Activated naive CD8-positive, alpha-beta T cell treated with anti-CD3 and anti-CD28 coated beads, Interleukin-2, amount 10 ng/mL, durations not matched to agents 7 days and 5 days (primary cell): ENCODE results near the gene SPINK5. TPM values are rescaled to one million over a fixed set of nuclear protein-coding genes. Genes with fewer than 3 reads are reported as not detected.
"Not testable (repeated sequence)": the region's sequence is repeated elsewhere in the genome, so short reads cannot be mapped to it uniquely, and the experiment has no call there.

Experiments
- ATAC-seq: fragments of 150-1000 bp; cut with Tn5 transposase; one replicate; pipeline ENCODE4 v1.10.0; 2021; ENCODE audit warnings: low read depth, moderate library complexity
- POLR2A ChIA-PET: fragments of 350-600 bp; sonication (Branson Sonifier 250); formaldehyde crosslinking; loops from one replicate; lab custom pipeline; 2021; ENCODE audit warnings: antibody characterized with exemption; lab: Charles Lee
- DNase-seq: peaks from one replicate; pipeline ENCODE4 v3.0.0; 2021
- H3K27ac Mint-ChIP-seq: one replicate; pipeline ENCODE4 v1.8.0; 2022; ENCODE audit warnings: mild to moderate bottlenecking, mixed read lengths
- H3K27me3 Mint-ChIP-seq: one replicate; pipeline ENCODE4 v1.8.0; 2022; ENCODE audit warnings: mild to moderate bottlenecking, moderate library complexity, mixed read lengths
- H3K36me3 Mint-ChIP-seq: one replicate; pipeline ENCODE4 v1.8.0; 2021; ENCODE audit warnings: mild to moderate bottlenecking, mixed read lengths
- H3K4me1 Mint-ChIP-seq: one replicate; pipeline ENCODE4 v1.8.0; 2021; ENCODE audit warnings: mixed read lengths
- H3K4me3 Mint-ChIP-seq: one replicate; pipeline ENCODE4 v1.8.0; 2022; ENCODE audit warnings: mild to moderate bottlenecking, moderate library complexity, mixed read lengths
- H3K9me3 Mint-ChIP-seq: one replicate; pipeline ENCODE4 v1.8.0; 2021; ENCODE audit warnings: mixed read lengths
- total RNA-seq, 2 experiments: library from RNA; stranded (reverse); gene quantifications; one replicate each; pipeline ENCODE4 v1.2.3, GENCODE V29; 2021

SPINK5 gene, protein sequence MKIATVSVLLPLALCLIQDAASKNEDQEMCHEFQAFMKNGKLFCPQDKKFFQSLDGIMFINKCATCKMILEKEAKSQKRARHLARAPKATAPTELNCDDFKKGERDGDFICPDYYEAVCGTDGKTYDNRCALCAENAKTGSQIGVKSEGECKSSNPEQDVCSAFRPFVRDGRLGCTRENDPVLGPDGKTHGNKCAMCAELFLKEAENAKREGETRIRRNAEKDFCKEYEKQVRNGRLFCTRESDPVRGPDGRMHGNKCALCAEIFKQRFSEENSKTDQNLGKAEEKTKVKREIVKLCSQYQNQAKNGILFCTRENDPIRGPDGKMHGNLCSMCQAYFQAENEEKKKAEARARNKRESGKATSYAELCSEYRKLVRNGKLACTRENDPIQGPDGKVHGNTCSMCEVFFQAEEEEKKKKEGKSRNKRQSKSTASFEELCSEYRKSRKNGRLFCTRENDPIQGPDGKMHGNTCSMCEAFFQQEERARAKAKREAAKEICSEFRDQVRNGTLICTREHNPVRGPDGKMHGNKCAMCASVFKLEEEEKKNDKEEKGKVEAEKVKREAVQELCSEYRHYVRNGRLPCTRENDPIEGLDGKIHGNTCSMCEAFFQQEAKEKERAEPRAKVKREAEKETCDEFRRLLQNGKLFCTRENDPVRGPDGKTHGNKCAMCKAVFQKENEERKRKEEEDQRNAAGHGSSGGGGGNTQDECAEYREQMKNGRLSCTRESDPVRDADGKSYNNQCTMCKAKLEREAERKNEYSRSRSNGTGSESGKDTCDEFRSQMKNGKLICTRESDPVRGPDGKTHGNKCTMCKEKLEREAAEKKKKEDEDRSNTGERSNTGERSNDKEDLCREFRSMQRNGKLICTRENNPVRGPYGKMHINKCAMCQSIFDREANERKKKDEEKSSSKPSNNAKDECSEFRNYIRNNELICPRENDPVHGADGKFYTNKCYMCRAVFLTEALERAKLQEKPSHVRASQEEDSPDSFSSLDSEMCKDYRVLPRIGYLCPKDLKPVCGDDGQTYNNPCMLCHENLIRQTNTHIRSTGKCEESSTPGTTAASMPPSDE
- total RNA-seq = not detected

DNA sequence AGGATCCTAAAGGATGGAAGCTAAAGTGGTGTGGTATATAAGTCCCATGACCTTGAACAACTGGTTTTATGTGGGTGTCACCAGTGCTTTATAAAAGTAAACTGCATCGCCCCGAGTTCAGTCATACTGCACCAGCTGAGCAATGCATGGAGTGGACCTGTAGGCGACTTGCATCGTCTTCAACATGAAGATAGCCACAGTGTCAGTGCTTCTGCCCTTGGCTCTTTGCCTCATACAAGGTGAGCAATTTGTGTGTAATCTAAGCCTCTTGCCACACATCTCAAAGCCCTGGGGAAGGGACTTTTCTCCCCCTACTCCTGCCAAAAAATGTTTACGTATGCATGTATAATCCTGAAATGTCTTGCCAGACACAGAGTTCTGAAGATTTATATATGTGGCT lies at the start of gene SPINK5:
Gene SPINK5 (plus strand): TSS at position 120 of the 400 bp plus-strand sequence. CDS start 65 bp downstream, at position 185.
- POLR2A ChIA-PET = no interaction called here
- DNase-seq = no peak
- Mint-ChIP-seq H3K27ac (no peak within 1 kb of the TSS), H3K9me3 (no peaks in the 10 kb centered on the region), H3K4me1 (no peaks in the 10 kb centered on the region), H3K36me3 (no peaks in the 10 kb centered on the region), H3K4me3 (no peak within 1 kb of the TSS), H3K27me3 (no peaks in the 10 kb centered on the region)
- ATAC-seq = no peak

GRCh38 chr5:148014276-148014675 lies 49.5 kb upstream of the SPINK5 start:
- Mint-ChIP-seq H3K27me3 (no peaks in the 10 kb centered on the region), H3K4me1 (no peaks in the 10 kb centered on the region)

DNA sequence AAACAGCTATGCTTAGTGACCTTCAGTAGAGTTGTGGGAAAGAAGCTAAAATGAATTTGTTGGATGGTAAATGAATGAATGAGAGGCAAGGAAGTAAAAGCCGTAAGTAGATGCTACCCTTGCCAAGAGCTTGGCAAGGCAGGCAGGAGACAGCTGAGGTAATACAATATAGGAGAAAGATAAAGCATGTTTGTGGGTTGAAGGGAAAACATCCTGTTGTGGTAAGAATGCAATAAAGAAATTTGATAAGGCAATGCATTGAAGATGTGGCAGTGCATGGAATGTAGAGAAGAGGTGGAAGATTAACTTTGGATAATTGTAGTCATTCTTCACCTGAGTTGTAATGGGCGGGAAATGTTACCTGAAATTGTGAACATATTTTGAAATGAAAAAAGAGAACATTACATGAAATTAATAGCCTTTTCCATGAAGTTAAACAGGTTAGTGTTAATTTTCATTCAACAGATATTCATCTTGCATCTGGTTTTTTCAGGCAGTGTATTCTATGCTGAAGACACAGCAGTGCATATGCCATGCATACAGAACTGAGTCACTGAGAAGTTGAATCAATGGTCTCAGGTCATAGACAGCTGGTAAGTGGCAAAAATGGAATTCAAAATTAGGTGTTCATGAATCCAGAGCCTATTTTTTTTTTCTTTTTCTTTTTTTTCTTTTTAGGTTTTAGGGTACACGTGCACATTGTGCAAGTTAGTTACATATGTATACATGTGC lies 43.4 kb upstream of the SPINK5 start:
- ATAC-seq (no peak), DNase-seq (no peak)
- peaks cover 3% of the 10 kb centered on the region for H3K9me3 Mint-ChIP-seq
- no peaks in the 10 kb centered on the region for H3K36me3 Mint-ChIP-seq
- POLR2A ChIA-PET = no interaction called here
- H3K27ac Mint-ChIP-seq = no peak overlapping the region
- no peaks in the 10 kb centered on the region for H3K27me3 Mint-ChIP-seq
- no peaks in the 10 kb centered on the region for H3K4me1 Mint-ChIP-seq
- no peak overlapping the region for H3K4me3 Mint-ChIP-seq

More at GRCh38 chr5:148014276-148014675, 49.5 kb upstream of the SPINK5 start:
- POLR2A ChIA-PET = no interaction called here
- no peak overlapping the region for H3K27ac Mint-ChIP-seq
- DNase-seq (no peak), ATAC-seq (no peak)
- H3K36me3 Mint-ChIP-seq = no peaks in the 10 kb centered on the region
- no peaks in the 10 kb centered on the region for H3K9me3 Mint-ChIP-seq
- no peak overlapping the region for H3K4me3 Mint-ChIP-seq

DNA sequence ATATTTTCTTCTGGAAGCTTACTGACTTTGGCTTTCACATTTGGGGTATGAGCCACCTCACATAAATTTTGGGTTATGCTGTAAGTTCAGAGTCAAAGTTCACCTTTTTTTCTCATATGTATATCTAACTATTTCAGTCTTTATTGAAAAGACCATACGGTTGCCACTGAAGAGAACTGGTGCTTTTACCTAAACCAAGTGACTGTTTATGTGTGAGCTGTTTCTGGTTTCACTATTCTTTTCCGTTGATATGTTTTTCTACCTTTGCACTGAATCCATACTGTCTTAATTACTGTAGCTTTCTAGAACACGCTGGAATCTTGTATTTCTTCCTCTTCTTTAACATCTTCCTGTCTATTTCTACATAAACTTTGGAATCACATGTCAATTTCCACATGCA lies 36.3 kb upstream of the SPINK5 start:
- H3K27me3 Mint-ChIP-seq = no peaks in the 10 kb centered on the region
- no peak overlapping the region for H3K4me3 Mint-ChIP-seq
- POLR2A ChIA-PET = no interaction called here
- H3K4me1 Mint-ChIP-seq = no peaks in the 10 kb centered on the region
- H3K9me3 Mint-ChIP-seq = no peaks in the 10 kb centered on the region
- no peak overlapping the region for H3K27ac Mint-ChIP-seq
- H3K36me3 Mint-ChIP-seq = no peaks in the 10 kb centered on the region
- DNase-seq = no peak
- ATAC-seq = no peak

- DNase-seq (no peak), ATAC-seq (no peak)
- Mint-ChIP-seq H3K27ac (no peak overlapping the region), H3K4me1 (no peaks in the 10 kb centered on the region), H3K4me3 (no peak overlapping the region), H3K36me3 (no peaks in the 10 kb centered on the region), H3K9me3 (no peaks in the 10 kb centered on the region), H3K27me3 (no peaks in the 10 kb centered on the region)
- POLR2A ChIA-PET = no interaction called here
Observed at GRCh38 chr5:148029131-148029530, 34.6 kb upstream of the SPINK5 start.

- Mint-ChIP-seq H3K36me3 (no peaks in the 10 kb centered on the region), H3K9me3 (no peaks in the 10 kb centered on the region), H3K4me1 (no peaks in the 10 kb centered on the region), H3K4me3 (no peak overlapping the region), H3K27ac (no peak overlapping the region), H3K27me3 (no peaks in the 10 kb centered on the region)
- ATAC-seq = no peak
- DNase-seq = no peak
- POLR2A ChIA-PET = no interaction called here
Observed at GRCh38 chr5:148033134-148033533, 30.6 kb upstream of the SPINK5 start.

GRCh38 chr5:148035676-148036075 lies 28.1 kb upstream of the SPINK5 start:
- no peaks in the 10 kb centered on the region for H3K9me3 Mint-ChIP-seq
- no peaks in the 10 kb centered on the region for H3K27me3 Mint-ChIP-seq
- no peak for DNase-seq
- no peaks in the 10 kb centered on the region for H3K4me1 Mint-ChIP-seq
- no peak for ATAC-seq
- H3K27ac Mint-ChIP-seq = no peak overlapping the region
- H3K36me3 Mint-ChIP-seq = no peaks in the 10 kb centered on the region
- POLR2A ChIA-PET = no interaction called here
- no peak overlapping the region for H3K4me3 Mint-ChIP-seq

GRCh38 chr5:148042881-148043280 lies 20.9 kb upstream of the SPINK5 start:
- Mint-ChIP-seq H3K36me3 (no peaks in the 10 kb centered on the region), H3K4me1 (no peaks in the 10 kb centered on the region), H3K4me3 (no peak overlapping the region), H3K9me3 (no peaks in the 10 kb centered on the region), H3K27me3 (no peaks in the 10 kb centered on the region), H3K27ac (no peak overlapping the region)
- POLR2A ChIA-PET = no interaction called here
- ATAC-seq (no peak), DNase-seq (no peak)

GRCh38 chr5:148043705-148044104 lies 20.1 kb upstream of the SPINK5 start:
- Mint-ChIP-seq H3K4me3 (no peak overlapping the region), H3K9me3 (no peaks in the 10 kb centered on the region)
- POLR2A ChIA-PET = no interaction called here

GRCh38 chr5:148055160-148055559 lies 8.6 kb upstream of the SPINK5 start:
- POLR2A ChIA-PET = not testable (repeated sequence)

More at GRCh38 chr5:148043705-148044104, 20.1 kb upstream of the SPINK5 start:
- no peak for DNase-seq
- Mint-ChIP-seq H3K27ac (no peak overlapping the region), H3K4me1 (no peaks in the 10 kb centered on the region), H3K27me3 (no peaks in the 10 kb centered on the region), H3K36me3 (no peaks in the 10 kb centered on the region)
- no peak for ATAC-seq

DNA sequence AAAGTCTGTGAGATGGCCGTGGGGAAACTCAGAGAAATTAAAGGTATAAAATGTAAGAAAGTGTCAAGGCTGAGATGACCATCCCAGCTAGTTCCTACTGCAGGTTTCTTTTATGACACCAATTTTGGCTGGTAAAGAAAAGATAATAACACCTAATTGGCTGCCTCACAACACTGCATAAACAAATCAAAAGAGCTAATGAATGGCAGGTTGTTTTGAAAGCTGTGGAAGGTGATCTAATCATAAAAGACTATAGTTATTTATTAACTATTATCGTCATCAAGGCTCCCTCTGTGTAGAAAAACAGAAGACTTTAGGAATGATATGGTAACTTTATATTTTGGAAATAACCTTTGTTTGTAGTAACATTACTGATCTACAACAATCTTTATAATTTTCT lies 3.5 kb upstream of the SPINK5 start:
- DNase-seq (no peak), ATAC-seq (no peak)
- no peak overlapping the region for H3K27ac Mint-ChIP-seq
- H3K4me3 Mint-ChIP-seq = no peak overlapping the region
- POLR2A ChIA-PET = no interaction called here
- peaks cover 9% of the 10 kb centered on the region for H3K9me3 Mint-ChIP-seq
- no peaks in the 10 kb centered on the region for H3K27me3 Mint-ChIP-seq
- no peaks in the 10 kb centered on the region for H3K36me3 Mint-ChIP-seq
- H3K4me1 Mint-ChIP-seq = no peaks in the 10 kb centered on the region

More at GRCh38 chr5:148055160-148055559, 8.6 kb upstream of the SPINK5 start:
- not testable (repeated sequence) for DNase-seq, H3K4me3 Mint-ChIP-seq, H3K36me3 Mint-ChIP-seq, H3K27ac Mint-ChIP-seq, H3K4me1 Mint-ChIP-seq, H3K27me3 Mint-ChIP-seq, ATAC-seq
- peaks cover 18% of the 10 kb centered on the region for H3K9me3 Mint-ChIP-seq

DNA sequence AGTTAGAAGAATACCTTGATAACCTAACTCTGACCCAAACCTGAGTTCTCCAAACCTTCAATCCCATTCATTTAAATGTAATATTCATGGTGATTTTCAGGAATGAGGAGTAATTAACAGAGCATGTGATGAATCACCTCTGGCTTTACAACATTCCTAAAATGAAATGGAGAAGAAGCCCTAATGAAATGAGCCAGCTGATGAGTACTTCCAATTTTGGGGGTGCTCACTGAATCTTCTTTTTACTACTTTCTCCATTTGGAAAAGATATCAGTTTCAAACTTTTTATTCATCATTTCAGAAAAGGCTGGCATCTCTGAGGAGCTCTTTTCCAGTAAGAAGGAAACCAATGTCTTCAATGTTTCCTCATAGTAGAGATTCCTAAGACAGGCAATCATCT lies 2.9 kb upstream of the SPINK5 start:
- Mint-ChIP-seq H3K27ac (no peak overlapping the region), H3K4me3 (no peak overlapping the region), H3K9me3 (peaks cover 7% of the 10 kb centered on the region), H3K4me1 (no peaks in the 10 kb centered on the region), H3K27me3 (no peaks in the 10 kb centered on the region), H3K36me3 (no peaks in the 10 kb centered on the region)
- DNase-seq = no peak
- no peak for ATAC-seq
- POLR2A ChIA-PET = no interaction called here

- Mint-ChIP-seq H3K4me1 (no peaks in the 10 kb centered on the region), H3K36me3 (no peaks in the 10 kb centered on the region), H3K27ac (no peak overlapping the region), H3K9me3 (peaks cover 2% of the 10 kb centered on the region), H3K4me3 (no peak overlapping the region), H3K27me3 (no peaks in the 10 kb centered on the region)
- POLR2A ChIA-PET = no interaction called here
- no peak for DNase-seq
- ATAC-seq = no peak
Observed at GRCh38 chr5:148070621-148071020, 6.8 kb downstream of the SPINK5 start.
